ENCODE data around the gene DQX1.
"Not testable (repeated sequence)": the region's sequence is repeated elsewhere in the genome, so short reads cannot be mapped to it uniquely, and the experiment has no call there.

DQX1 gene

DNA sequence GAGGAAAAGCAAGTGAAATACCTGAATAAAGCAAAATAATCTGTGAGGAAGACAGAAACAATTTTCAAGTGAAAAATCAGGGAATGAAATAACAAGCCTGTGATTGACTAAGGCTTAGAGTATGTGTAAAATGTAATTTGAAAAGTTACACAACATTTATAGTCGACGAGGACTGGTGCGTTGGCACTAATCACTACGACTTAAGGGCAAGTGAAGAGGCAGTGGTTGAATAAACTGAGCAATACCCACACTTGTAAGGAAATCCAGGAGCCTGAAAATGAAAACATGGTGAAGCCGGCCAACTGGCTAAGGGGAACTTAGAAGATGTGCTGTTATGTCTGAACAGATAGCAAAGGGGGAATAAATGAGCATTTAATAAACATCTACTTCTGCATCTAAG lies 41.9 kb upstream of the DQX1 start:
- TF ChIP-seq, protein P1, sequence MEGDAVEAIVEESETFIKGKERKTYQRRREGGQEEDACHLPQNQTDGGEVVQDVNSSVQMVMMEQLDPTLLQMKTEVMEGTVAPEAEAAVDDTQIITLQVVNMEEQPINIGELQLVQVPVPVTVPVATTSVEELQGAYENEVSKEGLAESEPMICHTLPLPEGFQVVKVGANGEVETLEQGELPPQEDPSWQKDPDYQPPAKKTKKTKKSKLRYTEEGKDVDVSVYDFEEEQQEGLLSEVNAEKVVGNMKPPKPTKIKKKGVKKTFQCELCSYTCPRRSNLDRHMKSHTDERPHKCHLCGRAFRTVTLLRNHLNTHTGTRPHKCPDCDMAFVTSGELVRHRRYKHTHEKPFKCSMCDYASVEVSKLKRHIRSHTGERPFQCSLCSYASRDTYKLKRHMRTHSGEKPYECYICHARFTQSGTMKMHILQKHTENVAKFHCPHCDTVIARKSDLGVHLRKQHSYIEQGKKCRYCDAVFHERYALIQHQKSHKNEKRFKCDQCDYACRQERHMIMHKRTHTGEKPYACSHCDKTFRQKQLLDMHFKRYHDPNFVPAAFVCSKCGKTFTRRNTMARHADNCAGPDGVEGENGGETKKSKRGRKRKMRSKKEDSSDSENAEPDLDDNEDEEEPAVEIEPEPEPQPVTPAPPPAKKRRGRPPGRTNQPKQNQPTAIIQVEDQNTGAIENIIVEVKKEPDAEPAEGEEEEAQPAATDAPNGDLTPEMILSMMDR (IDR thresholded peaks at IDR 0.05; ENCODE audit: extremely low read depth, missing control alignments): no peak
- no peak for DNase-seq (ENCODE audit: low spot score)

DNA sequence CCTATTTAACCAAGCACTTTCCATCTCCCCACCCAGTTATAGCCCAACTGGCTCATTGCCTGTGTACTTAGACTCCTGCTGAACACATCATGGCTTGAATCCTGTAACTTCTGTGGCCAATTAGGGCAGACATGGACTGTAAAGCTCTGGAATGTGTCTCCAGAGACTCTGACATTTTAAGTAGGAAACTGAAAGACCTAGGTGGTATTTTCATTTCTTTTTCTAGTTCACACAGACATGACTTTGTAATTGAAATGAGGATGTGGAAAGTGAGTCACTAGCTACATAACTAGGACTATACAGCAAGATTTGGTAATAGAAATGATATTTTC lies 40.7 kb upstream of the DQX1 start:
- DNase-seq (ENCODE audit: low spot score): no peak
- TF ChIP-seq, protein P1 (IDR thresholded peaks at IDR 0.05; ENCODE audit: extremely low read depth, missing control alignments): no peak

DNA sequence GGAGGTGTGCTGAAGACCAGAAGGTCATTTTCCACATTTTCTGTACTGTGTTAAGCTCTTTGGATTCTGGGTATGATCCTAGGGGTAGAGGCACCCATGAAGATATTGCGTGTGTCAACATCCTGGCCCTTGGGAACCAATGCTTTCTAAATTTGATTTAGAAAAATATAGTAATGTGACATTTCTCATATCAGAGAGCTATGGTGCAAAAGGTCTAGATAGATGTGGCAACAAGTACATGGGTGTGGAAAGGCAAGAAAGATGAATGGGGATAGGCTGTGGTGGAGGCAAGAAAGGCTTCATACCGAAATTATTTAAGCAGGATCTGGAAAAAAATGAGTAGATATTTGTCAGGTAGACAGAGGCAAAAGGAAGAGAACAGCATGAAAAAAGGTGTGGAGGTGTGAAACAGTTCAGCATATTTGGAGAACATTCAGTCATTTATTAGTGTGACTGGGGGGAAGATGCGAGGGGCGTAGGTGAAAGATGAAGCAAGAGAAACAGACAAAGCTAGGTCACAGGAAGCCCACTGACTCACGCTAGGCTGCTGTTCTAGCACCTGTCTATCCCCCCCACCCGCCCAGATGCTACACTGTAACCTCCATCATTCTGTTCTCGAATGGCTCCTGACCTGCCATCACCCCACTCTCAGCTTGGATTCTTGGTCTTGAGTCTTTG lies 40.2 kb upstream of the DQX1 start:
- DNase-seq (ENCODE audit: low spot score): no peak
- TF ChIP-seq, protein P1 (IDR thresholded peaks at IDR 0.05; ENCODE audit: extremely low read depth, missing control alignments): no peak

DNA sequence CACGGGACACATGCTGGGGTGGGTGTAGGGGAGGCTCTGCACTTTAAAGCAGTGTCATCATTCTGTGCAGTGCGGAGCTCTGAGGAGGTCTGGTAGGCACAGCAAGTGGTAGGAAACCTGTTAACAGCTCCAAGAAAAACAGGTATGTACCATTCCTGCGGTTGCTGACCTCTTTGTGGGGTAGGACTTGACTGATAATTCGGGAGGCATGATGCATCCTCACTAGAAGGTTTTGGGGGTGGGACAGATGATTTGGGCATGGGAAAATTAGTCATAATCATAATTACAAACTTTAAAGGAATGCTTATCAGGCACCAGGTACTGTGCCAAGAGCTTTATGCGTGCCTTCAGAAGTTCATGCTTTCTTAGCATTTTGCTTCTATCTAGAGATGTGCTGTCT lies 38.2 kb upstream of the DQX1 start:
- TF ChIP-seq, protein P1 (IDR thresholded peaks at IDR 0.05; ENCODE audit: extremely low read depth, missing control alignments): no peak
- no peak for DNase-seq (ENCODE audit: low spot score)

DNA sequence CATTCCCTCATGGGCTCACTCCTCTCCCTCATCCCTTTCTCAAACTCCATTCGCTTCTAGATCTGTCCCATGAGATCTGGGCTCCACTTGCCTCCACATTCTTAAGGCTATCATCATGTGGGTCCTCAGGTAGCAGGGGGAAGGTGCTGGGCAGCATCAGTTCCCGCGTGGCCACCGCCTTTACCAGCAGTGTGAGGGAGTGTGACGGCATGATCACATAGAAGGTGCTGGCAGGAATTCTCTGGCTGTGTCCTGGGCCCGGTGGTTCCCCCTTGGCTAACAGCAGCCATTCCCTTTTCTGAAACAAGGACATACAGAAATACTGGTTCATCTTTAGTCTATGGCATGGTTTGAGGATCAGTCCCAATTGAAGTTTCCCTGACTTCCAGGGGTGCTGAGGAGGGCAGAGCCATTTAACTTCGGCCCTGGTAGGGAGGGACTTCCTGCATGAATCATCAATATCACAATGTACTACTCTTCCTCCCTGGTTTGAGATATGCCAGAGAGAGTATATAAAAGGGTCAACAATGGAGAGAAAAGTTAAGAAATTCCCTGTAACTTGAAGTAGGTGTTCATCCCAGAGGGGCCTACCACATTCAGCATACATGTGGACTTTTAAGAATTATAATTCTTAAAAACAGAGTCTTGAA lies 36.2 kb upstream of the DQX1 start:
- no peak for DNase-seq (ENCODE audit: low spot score)
- TF ChIP-seq, protein P1 (IDR thresholded peaks at IDR 0.05; ENCODE audit: extremely low read depth, missing control alignments): no peak

DNA sequence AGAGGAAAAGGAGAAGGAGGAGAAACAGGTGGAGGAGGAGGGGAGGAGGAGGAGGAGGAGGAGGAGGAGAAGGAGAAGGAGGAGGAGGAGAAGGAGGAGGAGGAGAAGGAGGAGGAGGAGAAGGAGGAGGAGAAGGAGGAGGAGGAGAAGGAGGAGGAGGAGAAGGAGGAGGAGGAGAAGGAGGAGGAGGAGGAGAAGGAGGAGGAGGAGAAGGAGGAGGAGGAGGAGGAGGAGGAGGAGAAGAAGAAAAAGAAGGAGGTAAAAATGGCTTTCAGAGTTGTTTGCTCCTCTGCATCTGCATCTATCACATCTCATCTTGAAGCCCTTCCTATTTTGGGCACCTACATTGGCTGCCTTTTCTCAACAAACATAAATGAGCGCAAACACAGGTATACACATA lies 35.0 kb upstream of the DQX1 start:
- DNase-seq (ENCODE audit: low spot score): not testable (repeated sequence)

DNA sequence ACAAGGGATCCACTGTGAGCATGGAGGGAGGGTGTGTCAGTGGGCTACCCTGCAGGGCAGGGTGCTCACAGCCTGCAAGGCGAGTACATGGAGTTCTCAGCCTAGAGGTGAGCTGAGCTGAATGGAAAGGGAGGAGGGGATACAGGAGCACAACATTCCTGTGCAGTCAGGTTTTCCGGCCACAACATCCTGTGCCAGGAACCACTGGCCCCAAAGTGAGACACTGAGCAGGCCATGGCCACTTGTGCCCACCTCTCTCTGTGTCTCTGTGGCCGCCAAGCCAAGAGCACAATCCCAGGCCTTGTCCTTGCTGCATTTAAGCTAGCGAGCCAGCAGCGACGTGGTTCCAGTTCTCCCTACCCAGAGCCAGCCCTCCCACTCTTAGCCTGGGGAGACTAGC lies 34.6 kb upstream of the DQX1 start:
- TF ChIP-seq, protein P1 (IDR thresholded peaks at IDR 0.05; ENCODE audit: extremely low read depth, missing control alignments): no peak
- no peak for DNase-seq (ENCODE audit: low spot score)

DNA sequence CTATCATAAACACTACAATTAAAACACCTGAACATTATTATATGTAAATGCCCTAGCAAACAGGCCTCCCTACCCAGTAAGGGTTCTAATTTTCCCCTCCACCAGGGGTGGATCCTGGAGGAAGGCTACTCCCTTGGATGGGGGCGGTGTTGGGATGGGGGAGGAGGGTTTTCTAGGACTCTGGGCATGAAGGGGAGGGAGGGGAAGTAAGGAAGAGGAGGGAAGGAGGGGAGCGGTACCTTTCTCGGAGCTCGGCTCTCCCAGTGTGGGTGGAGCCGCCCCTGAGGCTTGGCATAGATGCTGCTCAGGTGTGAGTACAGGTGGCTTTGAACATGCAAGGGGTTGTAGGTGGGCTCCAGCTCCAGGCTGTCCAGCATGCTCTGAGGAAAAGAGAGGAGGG lies 33.9 kb upstream of the DQX1 start:
- no peak for DNase-seq (ENCODE audit: low spot score)
- TF ChIP-seq, protein P1 (IDR thresholded peaks at IDR 0.05; ENCODE audit: extremely low read depth, missing control alignments): no peak

Data from GM20000 (cell line).